IMR-90 (cell line): Measurements from ENCODE around the gene ADGRL3. TPM values are rescaled to one million over a fixed set of nuclear protein-coding genes. Genes with fewer than 3 reads are reported as not detected.

Source experiments
- ATAC-seq: fragments of 200-7000 bp; cut with Tn5 transposase; 2 replicates; pipeline ENCODE4 v1.9.1; 2020; ENCODE audit warnings: low read depth, mild to moderate bottlenecking, moderate library complexity
- BruUV-seq: library from RNA; stranded (reverse); fragments of 400-500 nt; replicated peaks from 2 replicates; lab custom pipeline; 2021; lab: Mats Ljungman, UMichigan
- CTCF ChIA-PET: fragments of 300-600 bp; formaldehyde crosslinking; extraction: SDS; loops from one replicate; lab custom pipeline; 2021; ENCODE audit warnings: antibody characterized with exemption; lab: Yijun Ruan, JAX
- POLR2A ChIA-PET: fragments of 300-600 bp; sonication (Branson Sonifier 250); formaldehyde crosslinking; loops from one replicate; lab custom pipeline; 2022; ENCODE audit warnings: antibody characterized with exemption; ENCODE audit not compliant: unreplicated experiment; lab: Charles Lee
- DNase-seq: peaks from one replicate; pipeline ENCODE4 v3.0.0; 2013
- H2AFZ ChIP-seq: replicated peaks from 2 replicates; pipeline ENCODE3; 2013; ENCODE audit warnings: low read length, mild to moderate bottlenecking; ENCODE audit not compliant: poor library complexity
- H2AK5ac ChIP-seq: 2 replicates; pipeline ENCODE4 v1.6.1; 2013; ENCODE audit warnings: low read depth, low read length, inconsistent platforms
- H2AK9ac ChIP-seq: replicated peaks from 2 replicates; pipeline ENCODE3; 2013; ENCODE audit warnings: mild to moderate bottlenecking, low read depth, low read length, moderate library complexity; ENCODE audit not compliant: poor library complexity
- H2BK120ac ChIP-seq: 2 replicates; pipeline ENCODE4 v1.6.1; 2013; ENCODE audit warnings: low read depth, low read length, inconsistent platforms
- H2BK15ac ChIP-seq: 3 replicates; pipeline ENCODE4 v1.6.1; 2013; ENCODE audit warnings: low read depth, low read length, inconsistent platforms
- H2BK20ac ChIP-seq: 2 replicates; pipeline ENCODE4 v1.6.1; 2013; ENCODE audit warnings: low read depth, mild to moderate bottlenecking, inconsistent platforms, low read length, moderate library complexity
- H2BK5ac ChIP-seq: 2 replicates; pipeline ENCODE4 v1.6.1; 2013; ENCODE audit warnings: mild to moderate bottlenecking, low read depth, low read length, inconsistent platforms; ENCODE audit not compliant: poor library complexity, severe bottlenecking
- H3K14ac ChIP-seq: replicated peaks from 2 replicates; pipeline ENCODE4 v1.6.1; 2013; ENCODE audit warnings: low read depth, low read length, inconsistent platforms
- H3K18ac ChIP-seq: 2 replicates; pipeline ENCODE4 v1.6.1; 2013; ENCODE audit warnings: low read depth, low read length, control low read depth
- H3K23ac ChIP-seq: 2 replicates; pipeline ENCODE4 v1.6.1; 2013; ENCODE audit warnings: low read depth, low read length, inconsistent platforms
- H3K27ac ChIP-seq: 2 replicates; pipeline ENCODE4 v1.5.1; 2013; ENCODE audit warnings: mild to moderate bottlenecking, control low read depth, low read length; ENCODE audit not compliant: insufficient read depth
- H3K27me3 ChIP-seq: 2 replicates; pipeline ENCODE4 v1.6.1; 2013; ENCODE audit warnings: low read length; ENCODE audit not compliant: control insufficient read depth, insufficient read depth
- H3K36me3 ChIP-seq: 2 replicates; pipeline ENCODE4 v1.6.1; 2013; ENCODE audit warnings: low read length, mixed read lengths; ENCODE audit not compliant: control insufficient read depth, insufficient read depth
- H3K4ac ChIP-seq: 2 replicates; pipeline ENCODE4 v1.6.1; 2013; ENCODE audit warnings: low read depth, low read length, inconsistent platforms
- H3K4me1 ChIP-seq: 2 replicates; pipeline ENCODE4 v1.6.1; 2013; ENCODE audit warnings: low read length, mixed read lengths; ENCODE audit not compliant: control insufficient read depth, insufficient read depth
- H3K4me2 ChIP-seq: 2 replicates; pipeline ENCODE4 v1.6.1; 2013; ENCODE audit warnings: low read depth, mild to moderate bottlenecking, control low read depth, low read length, moderate library complexity
- H3K4me3 ChIP-seq: 2 replicates; pipeline ENCODE4 v1.5.1; 2013; ENCODE audit warnings: low read depth, mild to moderate bottlenecking, control low read depth, low read length, moderate library complexity; ENCODE audit not compliant: insufficient read depth
- H3K56ac ChIP-seq: 2 replicates; pipeline ENCODE4 v1.6.1; 2013; ENCODE audit warnings: low read length, inconsistent platforms; ENCODE audit not compliant: insufficient read depth; ENCODE audit errors: extremely low read depth
- H3K79me1 ChIP-seq, 2 experiments: 2 replicates each; pipeline ENCODE4 v1.6.1; 2013; ENCODE audit warnings: low read length in 2 of 2, inconsistent platforms in 1 of 2, low read depth in 1 of 2
- H3K9ac ChIP-seq: 2 replicates; pipeline ENCODE4 v1.6.1; 2013; ENCODE audit warnings: low read depth, low read length, control low read depth
- H3K9me1 ChIP-seq: 2 replicates; pipeline ENCODE4 v1.6.1; 2013; ENCODE audit warnings: low read length, inconsistent platforms; ENCODE audit not compliant: insufficient read depth
- H3K9me3 ChIP-seq: 2 replicates; pipeline ENCODE4 v1.6.1; 2013; ENCODE audit warnings: low read length; ENCODE audit not compliant: control insufficient read depth, insufficient read depth
- H4K20me1 ChIP-seq: 2 replicates; pipeline ENCODE4 v1.6.1; 2013; ENCODE audit warnings: low read length, inconsistent platforms; ENCODE audit not compliant: insufficient read depth
- H4K5ac ChIP-seq: 2 replicates; pipeline ENCODE4 v1.6.1; 2013; ENCODE audit warnings: mild to moderate bottlenecking, low read depth, low read length, control low read depth
- H4K8ac ChIP-seq, 2 experiments: 2 replicates each; pipeline ENCODE4 v1.6.1; 2013; ENCODE audit warnings: low read depth in 2 of 2, low read length in 2 of 2, control low read depth in 1 of 2, inconsistent platforms in 1 of 2
- H4K91ac ChIP-seq: 2 replicates; pipeline ENCODE4 v1.6.1; 2013; ENCODE audit warnings: low read depth, low read length, inconsistent platforms; ENCODE audit not compliant: insufficient read depth
- CHD1 ChIP-seq: IDR thresholded peaks from 2 replicates; pipeline ENCODE4 v1.6.1; 2012; ENCODE audit warnings: low read depth, low read length, improper control_type of control experiment
- MXI1 ChIP-seq: IDR thresholded peaks from 2 replicates; pipeline ENCODE4 v1.6.1; 2012; ENCODE audit warnings: low read depth, mild to moderate bottlenecking, low read length, moderate library complexity, borderline replicate concordance
- NFE2L2 ChIP-seq: fragments of 150-350 bp; IDR thresholded peaks from 2 replicates; pipeline ENCODE4 v1.6.1; 2016; ENCODE audit warnings: low read depth, mild to moderate bottlenecking, low read length
- RAD21 ChIP-seq: IDR thresholded peaks from 2 replicates; pipeline ENCODE4 v1.6.1; 2012; ENCODE audit warnings: low read length, improper control_type of control experiment
- WGBS, 2 experiments: methylation state at CpG; one replicate each; pipeline versions ENCODE4 v1.1.5 to v1.1.7; 2013; ENCODE audit warnings: missing lambda C conversion rate in 2 of 2; ENCODE audit not compliant: insufficient read length in 1 of 2; ENCODE audit errors: extremely low coverage in 2 of 2; 5-methylcytosine and 5-hydroxymethylcytosine counted together
- dilution Hi-C: fragments of 300-500 bp; cut with HindIII; formaldehyde crosslinking; loops from one replicate; pipeline ENCODE4 v1.14.3; 2018; ENCODE audit warnings: low sequenced_read_pairs; ENCODE audit not compliant: unreplicated experiment
- in situ Hi-C: fragments of 300-500 bp; cut with MboI; formaldehyde crosslinking; loops from 3 replicates; pipeline ENCODE4 v1.14.3; 2019; ENCODE audit warnings: low sequenced_read_pairs, inconsistent platforms, mixed read lengths
- intact Hi-C: fragments of 100-400 bp; cut with micrococcal nuclease; formaldehyde crosslinking; loops from 2 replicates; pipeline ENCODE4 v1.10.0; 2022
- polyA plus RNA-seq, 3 experiments: library from polyadenylated mRNA; depleted of rRNA; stranded (reverse); fragments of >200 nt; gene quantifications; 2 replicates each; pipeline ENCODE4 v1.2.3, GENCODE V29; 2012; ENCODE audit warnings: low replicate concordance in 1 of 3
- total RNA-seq: library from RNA; depleted of rRNA; stranded (reverse); fragments of >200 nt; gene quantifications from 2 replicates; pipeline ENCODE4 v1.2.3, GENCODE V29; 2012

Gene ADGRL3
- total and polyA plus RNA-seq, 2 of the 4 experiments (the other 2 are of a cell fraction): 0.46 to 2.5 TPM

DNA sequence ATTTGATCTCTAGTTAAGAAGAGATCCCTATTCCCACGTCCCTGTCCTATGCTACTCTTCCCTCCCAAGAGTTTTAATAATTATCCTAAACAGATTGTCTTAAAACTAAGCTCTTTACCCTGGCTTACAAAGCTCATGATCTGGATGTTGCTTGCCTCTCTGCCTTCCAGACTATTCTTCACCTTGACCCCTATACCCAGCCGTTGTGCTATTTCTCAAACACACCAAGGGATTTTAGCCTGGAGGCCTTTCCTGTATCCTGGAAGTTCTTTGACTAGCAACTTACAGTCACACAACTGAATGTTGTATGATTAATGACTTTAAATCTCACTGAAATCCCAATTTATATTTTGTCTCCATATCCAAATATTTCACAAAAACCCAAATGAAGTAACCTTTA lies 314.9 kb downstream of the ADGRL3 start:
- no peak overlapping the region for H2AK5ac ChIP-seq
- ATAC-seq: no peak
- no peaks in the 10 kb centered on the region for H3K9me3 ChIP-seq
- dilution Hi-C loops (no loop called here), intact Hi-C loops (no loop called here), in situ Hi-C loops (no loop called here)
- no peak overlapping the region for H2BK20ac ChIP-seq
- H2BK15ac ChIP-seq: no peak overlapping the region
- no peak overlapping the region for H2BK5ac ChIP-seq
- ChIA-PET CTCF (no interaction called here), POLR2A (no interaction called here)
- no peak overlapping the region for H3K9ac ChIP-seq
- H3K27me3 ChIP-seq: no peaks in the 10 kb centered on the region
- TF ChIP-seq MXI1 (no peak), CHD1 (no peak), RAD21 (no peak), NFE2L2 (no peak)
- no peak overlapping the region for H3K56ac ChIP-seq
- H4K8ac ChIP-seq: no peak overlapping the region
- H2AFZ ChIP-seq: no peak overlapping the region
- H3K9me1 ChIP-seq: no peaks in the 10 kb centered on the region
- H3K4ac ChIP-seq: no peak overlapping the region
- WGBS, 2 experiments: no CpG with 5 or more reads among the region's 2 CpGs
- H3K4me1 ChIP-seq: no peaks in the 10 kb centered on the region
- no peak overlapping the region for H3K4me3 ChIP-seq
- H3K23ac ChIP-seq: no peak overlapping the region
- no peak overlapping the region for H3K27ac ChIP-seq
- H2AK9ac ChIP-seq: no peak overlapping the region
- no peak for DNase-seq
- no peak overlapping the region for H4K5ac ChIP-seq
- BruUV-seq: no TSS peak
- H4K20me1 ChIP-seq: no peaks in the 10 kb centered on the region
- H3K79me1 ChIP-seq: no peaks in the 10 kb centered on the region
- H3K14ac ChIP-seq: no peak overlapping the region
- H3K18ac ChIP-seq: no peak overlapping the region
- no peaks in the 10 kb centered on the region for H3K36me3 ChIP-seq
- H3K4me2 ChIP-seq: no peak overlapping the region
- no peak overlapping the region for H4K91ac ChIP-seq
- H2BK120ac ChIP-seq: no peak overlapping the region
